IPS-18c (cell line): ENCODE results near the gene TNFSF12.

Source experiments
- H3K4me3 ChIP-seq: 2 replicates; pipeline ENCODE4 v1.7.0; 2013; ENCODE audit warnings: low read depth, mild to moderate bottlenecking, low read length, moderate library complexity; ENCODE audit not compliant: insufficient read depth
- H3K9me3 ChIP-seq: one replicate; pipeline ENCODE4 v1.6.1; 2013; ENCODE audit warnings: mild to moderate bottlenecking, low read length, moderate library complexity; ENCODE audit not compliant: control insufficient read depth, insufficient read depth

TNFSF12 gene

DNA sequence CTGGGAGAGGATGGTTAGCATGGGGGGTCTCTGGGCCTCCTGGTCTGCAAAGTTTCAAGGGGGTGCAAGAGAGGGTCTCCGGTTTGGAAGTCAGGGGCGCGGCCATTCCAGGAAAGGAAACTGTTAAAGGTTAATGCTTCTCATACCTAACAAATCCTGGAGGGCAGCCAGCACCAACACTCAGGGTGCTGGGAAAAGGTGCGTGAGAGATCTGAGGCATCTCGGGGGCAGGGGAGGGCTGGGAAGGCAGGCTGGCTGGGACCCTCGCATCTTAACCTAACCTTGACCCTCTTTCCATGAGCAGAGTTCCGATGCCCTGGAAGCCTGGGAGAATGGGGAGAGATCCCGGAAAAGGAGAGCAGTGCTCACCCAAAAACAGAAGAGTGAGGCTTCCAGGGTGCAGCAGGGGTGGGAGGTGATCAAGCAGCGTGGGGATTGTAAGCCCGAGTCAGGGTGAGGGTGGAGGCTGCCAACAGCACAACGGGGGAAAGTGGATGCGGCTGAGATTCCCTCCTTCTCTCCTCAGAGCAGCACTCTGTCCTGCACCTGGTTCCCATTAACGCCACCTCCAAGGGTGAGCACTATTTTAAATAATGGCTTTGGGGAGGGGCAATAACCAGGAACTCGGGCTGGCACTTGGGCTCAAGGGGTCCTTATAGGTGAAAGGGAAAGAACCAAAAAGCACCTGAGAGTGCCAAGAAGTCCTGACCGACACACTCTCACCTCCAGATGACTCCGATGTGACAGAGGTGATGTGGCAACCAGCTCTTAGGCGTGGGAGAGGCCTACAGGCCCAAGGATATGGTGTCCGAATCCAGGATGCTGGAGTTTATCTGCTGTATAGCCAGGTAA lies 10.7 kb downstream of the TNFSF12 start:
- Histone ChIP-seq H3K4me3 (peak overlapping the region; percentile 9; the same call in 1 of the 2 replicates), H3K9me3 (no peaks in the 10 kb centered on the region)

GRCh38 chr17:7560172-7561027 lies 11.5 kb downstream of the TNFSF12 start:
- no peaks in the 10 kb centered on the region for H3K9me3 ChIP-seq
- H3K4me3 ChIP-seq: peak overlapping the region; percentile 91; the same call in 1 of the 2 replicates

GRCh38 chr17:7561028-7561575 lies 12.2 kb downstream of the TNFSF12 start:
- H3K9me3 ChIP-seq: no peaks in the 10 kb centered on the region
- H3K4me3 ChIP-seq: peak overlapping the region; percentile 91

GRCh38 chr17:7561589-7562207 lies 12.8 kb downstream of the TNFSF12 start, which contains the start of gene SENP3:
Gene SENP3, plus strand, starts transcription at chr17:7561919. Its CDS starts 1,158 bp downstream, at chr17:7563077.
- peak within 1 kb of the TSS; percentile 91 for H3K4me3 ChIP-seq
- no peaks in the 10 kb centered on the region for H3K9me3 ChIP-seq

DNA sequence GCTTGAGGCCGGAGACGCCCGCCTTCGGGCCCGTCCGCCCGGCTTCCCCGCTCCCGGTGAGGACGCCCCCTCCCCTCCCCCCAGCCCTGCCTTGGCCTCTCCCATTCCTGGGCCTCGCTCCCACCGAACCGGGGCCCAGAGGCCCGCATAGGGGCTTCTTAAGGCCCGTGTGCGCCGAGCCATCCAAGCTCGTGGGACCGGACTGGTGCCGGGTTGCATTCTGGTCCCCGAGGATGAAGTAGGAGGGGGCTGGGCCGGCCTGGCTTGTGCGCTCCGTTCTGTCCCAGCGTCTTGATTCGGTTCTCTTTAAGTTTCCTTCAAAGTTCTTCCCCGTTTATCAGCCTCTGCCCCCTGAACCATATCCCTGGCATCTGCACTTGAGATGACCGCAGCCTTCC lies 13.3 kb downstream of the TNFSF12 start:
- Histone ChIP-seq H3K9me3 (no peaks in the 10 kb centered on the region), H3K4me3 (peak overlapping the region; percentile 91)

- no peaks in the 10 kb centered on the region for H3K9me3 ChIP-seq
- no peak overlapping the region; the same call in 1 of the 2 replicates for H3K4me3 ChIP-seq
These were observed 14.4 kb downstream of the TNFSF12 start for GRCh38 chr17:7563115-7563869.

- Histone ChIP-seq H3K9me3 (no peaks in the 10 kb centered on the region), H3K4me3 (no peak overlapping the region)
These were observed 20.7 kb downstream of the TNFSF12 start for GRCh38 chr17:7569571-7569970.

DNA sequence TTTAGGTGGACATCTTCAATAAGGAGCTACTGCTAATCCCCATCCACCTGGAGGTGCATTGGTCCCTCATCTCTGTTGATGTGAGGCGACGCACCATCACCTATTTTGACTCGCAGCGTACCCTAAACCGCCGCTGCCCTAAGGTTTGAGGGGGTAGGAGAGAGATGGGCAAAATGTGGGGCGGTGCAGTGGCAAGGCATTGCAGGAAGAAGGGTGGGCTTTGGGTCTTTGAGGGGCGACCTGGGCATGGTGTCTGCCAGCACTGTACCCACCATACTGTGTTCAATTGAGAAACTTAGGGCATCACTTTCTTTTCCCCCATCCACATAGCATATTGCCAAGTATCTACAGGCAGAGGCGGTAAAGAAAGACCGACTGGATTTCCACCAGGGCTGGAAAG lies 21.5 kb downstream of the TNFSF12 start:
- no peak overlapping the region for H3K4me3 ChIP-seq
- H3K9me3 ChIP-seq: no peaks in the 10 kb centered on the region

DNA sequence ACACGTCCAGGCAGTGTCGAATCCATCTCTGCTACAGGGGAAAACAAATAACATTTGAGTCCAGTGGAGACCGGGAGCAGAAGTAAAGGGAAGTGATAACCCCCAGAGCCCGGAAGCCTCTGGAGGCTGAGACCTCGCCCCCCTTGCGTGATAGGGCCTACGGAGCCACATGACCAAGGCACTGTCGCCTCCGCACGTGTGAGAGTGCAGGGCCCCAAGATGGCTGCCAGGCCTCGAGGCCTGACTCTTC lies 23.4 kb downstream of the TNFSF12 start:
- H3K9me3 ChIP-seq: no peaks in the 10 kb centered on the region
- H3K4me3 ChIP-seq: peak overlapping the region; percentile 51

DNA sequence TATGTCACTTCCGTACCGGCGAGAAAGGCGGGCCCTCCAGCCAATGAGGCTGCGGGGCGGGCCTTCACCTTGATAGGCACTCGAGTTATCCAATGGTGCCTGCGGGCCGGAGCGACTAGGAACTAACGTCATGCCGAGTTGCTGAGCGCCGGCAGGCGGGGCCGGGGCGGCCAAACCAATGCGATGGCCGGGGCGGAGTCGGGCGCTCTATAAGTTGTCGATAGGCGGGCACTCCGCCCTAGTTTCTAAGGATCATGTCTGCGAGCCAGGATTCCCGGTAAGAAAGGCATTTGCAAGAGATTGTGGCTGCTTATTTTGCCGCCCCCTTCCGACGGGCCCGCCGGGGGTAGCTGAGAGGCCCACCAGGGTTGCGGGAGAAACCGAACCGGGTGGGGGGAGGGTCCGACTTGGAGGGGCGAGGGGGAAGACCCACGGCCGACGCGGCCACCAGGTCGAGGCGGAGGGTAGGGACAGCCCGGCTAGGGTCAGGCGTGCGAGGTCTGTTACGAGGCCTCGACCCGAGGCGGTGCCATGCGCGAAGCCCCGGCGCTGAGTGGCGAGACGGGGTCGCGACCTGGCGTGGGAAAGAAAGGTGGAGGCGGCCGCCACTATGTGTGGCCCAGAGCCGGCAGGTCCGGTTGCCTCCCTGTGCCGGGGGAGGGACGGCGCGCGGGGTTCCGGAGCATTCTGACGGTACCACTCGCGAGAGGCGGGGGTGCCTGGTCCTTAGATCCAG lies 23.9 kb downstream of the TNFSF12 start:
- Histone ChIP-seq H3K4me3 (peak overlapping the region; percentile 97), H3K9me3 (no peaks in the 10 kb centered on the region)

GRCh38 chr17:7573324-7574080 lies 24.6 kb downstream of the TNFSF12 start:
- peak overlapping the region; percentile 97 for H3K4me3 ChIP-seq

DNA sequence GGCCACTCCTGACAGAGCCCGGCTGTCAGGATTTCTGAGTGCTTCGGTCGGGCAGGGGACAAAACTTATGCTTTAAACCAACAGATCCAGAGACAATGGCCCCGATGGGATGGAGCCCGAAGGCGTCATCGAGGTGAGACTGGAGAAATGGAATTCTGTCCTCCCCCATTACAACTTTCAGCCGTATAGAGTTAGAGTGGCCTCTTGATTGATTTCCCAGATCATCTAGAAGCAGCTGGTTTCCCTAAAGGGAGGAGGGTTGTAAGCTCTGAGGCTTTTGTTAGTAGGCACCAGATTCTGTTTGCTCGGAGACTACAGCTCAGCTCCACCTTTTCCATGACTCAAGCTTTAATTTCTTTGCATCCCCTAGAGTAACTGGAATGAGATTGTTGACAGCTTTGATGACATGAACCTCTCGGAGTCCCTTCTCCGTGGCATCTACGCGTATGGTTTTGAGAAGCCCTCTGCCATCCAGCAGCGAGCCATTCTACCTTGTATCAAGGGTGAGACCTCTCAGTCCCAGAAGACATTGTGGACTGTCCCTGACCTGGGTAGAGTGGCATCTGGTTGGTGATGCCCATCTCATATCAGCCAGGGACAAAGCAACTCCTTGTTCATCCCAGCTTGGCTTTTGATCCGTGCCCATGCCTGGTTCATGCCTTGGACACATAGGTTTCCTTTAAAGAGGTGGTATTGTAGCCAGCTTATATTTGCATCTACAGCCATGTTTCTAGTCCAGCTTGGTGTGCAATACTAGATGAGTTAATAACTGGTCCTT lies 25.5 kb downstream of the TNFSF12 start:
- Histone ChIP-seq H3K9me3 (no peaks in the 10 kb centered on the region), H3K4me3 (peak overlapping the region; percentile 97)

More at GRCh38 chr17:7573324-7574080, 24.6 kb downstream of the TNFSF12 start:
- no peaks in the 10 kb centered on the region for H3K9me3 ChIP-seq

GRCh38 chr17:7575481-7575883 lies 26.6 kb downstream of the TNFSF12 start:
- H3K4me3 ChIP-seq: no peak overlapping the region

GRCh38 chr17:7575959-7576358 lies 27.1 kb downstream of the TNFSF12 start:
- no peak overlapping the region for H3K4me3 ChIP-seq

More at GRCh38 chr17:7575481-7575883, 26.6 kb downstream of the TNFSF12 start:
- H3K9me3 ChIP-seq: no peaks in the 10 kb centered on the region

GRCh38 chr17:7576432-7576937 lies 27.6 kb downstream of the TNFSF12 start:
- H3K4me3 ChIP-seq: no peak overlapping the region
- no peaks in the 10 kb centered on the region for H3K9me3 ChIP-seq

More at GRCh38 chr17:7575959-7576358, 27.1 kb downstream of the TNFSF12 start:
- no peaks in the 10 kb centered on the region for H3K9me3 ChIP-seq
